GM21576 (cell line): ENCODE results near the gene IAH1.
"Not testable (repeated sequence)": the region's sequence is repeated elsewhere in the genome, so short reads cannot be mapped to it uniquely, and the experiment has no call there.

Source experiments
- ATAC-seq: cut with Tn5 transposase; IDR thresholded peaks from one replicate; pipeline ENCODE4 v1.9.1; 2021; ENCODE audit warnings: mild to moderate bottlenecking, moderate library complexity; ENCODE audit not compliant: unreplicated experiment

IAH1 gene

DNA sequence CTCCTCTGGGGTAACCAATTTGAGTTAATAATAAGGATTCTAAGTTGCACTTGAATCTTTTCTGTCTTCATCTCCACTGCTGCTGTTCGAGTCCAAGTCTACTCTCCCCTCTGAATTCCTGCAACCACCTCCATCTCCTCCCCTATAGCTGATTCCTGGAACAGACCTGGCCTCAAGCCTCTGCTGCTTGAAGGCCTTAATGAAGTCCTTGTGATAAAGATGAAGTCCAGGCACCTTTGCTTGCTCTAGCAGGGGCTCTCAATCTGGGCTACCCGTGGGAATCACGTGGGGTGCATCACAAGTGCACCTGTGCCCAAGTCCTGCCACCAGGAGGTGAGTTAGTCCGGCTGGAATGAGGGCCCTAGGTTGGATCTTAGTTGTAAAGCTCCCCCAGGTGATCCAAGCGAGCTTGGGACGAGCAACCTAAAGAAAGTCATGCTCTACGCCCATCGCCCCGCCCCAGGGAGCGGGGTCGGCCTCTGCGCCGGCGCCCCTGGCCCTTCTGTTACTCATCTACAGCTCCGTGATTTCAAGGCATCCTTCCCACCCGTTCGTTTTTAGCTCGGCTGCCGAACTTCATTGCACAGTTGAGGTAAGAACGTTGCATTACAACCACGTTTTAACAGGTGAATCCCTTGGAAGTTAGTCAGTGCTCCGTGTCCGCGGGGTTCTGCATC, 905 bp upstream of the IAH1 start:
- ATAC-seq: no peak

DNA sequence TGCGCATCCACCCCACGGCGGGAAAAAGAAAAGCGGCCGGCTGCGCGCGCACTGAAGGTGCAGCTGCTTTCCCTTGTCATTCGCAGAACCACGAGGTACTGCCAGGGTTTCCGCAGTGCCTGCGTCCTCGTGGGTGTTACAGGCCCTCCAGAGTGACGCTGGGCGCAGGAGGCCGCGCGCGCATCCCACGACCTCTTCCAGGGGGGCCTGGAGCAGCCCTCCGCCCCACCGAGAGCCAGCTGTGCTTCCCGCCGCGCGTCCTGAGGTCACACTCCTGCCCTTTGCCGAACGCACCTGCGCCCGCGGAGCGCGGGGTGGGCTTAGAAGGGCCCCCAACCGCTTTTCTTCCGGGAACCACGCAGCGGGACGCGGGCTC, 378 bp upstream of the IAH1 start:
- peak; percentile 10 for ATAC-seq

DNA sequence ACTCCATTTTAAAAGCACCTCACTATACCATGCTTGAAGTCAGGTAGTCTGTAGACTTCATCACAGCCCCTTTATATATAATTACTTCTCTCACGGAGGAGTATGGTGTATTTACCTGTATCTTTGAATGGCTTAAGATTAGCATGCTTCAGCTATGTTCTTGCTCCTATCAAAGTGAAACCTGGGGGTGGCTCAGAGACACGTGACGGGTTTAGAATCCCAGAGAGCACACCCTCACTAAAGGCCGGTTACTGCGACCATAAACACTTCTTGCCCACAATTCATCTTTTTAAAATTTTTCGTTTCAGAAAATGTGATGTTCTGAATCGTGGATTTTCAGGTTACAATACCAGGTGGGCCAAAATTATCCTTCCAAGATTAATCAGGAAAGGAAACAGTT, 3.6 kb downstream of the IAH1 start:
- ATAC-seq: no peak

DNA sequence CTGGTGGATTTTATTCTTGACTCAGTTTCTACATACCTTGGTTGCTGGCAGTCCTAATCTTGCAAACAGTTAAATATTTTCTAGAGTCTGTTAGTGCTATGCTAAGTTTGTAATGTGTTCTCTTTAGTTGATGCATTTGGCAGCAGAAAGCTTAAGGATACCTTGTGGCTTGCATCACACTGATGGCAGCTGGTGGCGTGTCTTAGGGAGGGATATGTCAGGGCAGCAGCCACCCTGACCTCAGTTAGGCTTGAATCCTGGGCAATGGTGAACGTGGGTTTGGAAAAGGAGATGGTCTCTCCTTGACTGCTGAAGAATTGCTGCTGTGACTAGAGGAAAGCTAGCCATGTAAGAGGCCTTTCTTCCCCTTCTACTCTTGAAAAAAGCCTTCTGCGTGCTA, 4.2 kb downstream of the IAH1 start:
- no peak for ATAC-seq

DNA sequence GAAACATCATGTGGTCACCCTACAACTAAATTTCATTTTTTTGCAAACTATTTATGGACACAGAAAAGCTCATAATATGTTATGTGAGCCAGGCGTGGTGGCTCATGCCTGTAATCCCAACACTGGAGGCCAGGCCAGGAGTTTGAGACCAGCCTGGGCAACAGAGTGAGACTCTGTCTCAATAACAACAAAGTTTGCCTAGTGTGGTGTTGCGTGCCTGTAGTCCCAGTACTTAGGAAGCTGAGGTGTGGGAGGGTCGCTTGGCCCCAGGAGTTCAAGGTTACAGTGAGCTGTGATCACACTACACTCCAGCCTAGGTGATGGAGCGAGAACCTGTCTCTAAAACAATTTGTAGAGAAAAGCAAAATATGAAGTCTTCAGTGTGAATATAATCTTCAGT, 5.8 kb downstream of the IAH1 start:
- ATAC-seq: no peak

DNA sequence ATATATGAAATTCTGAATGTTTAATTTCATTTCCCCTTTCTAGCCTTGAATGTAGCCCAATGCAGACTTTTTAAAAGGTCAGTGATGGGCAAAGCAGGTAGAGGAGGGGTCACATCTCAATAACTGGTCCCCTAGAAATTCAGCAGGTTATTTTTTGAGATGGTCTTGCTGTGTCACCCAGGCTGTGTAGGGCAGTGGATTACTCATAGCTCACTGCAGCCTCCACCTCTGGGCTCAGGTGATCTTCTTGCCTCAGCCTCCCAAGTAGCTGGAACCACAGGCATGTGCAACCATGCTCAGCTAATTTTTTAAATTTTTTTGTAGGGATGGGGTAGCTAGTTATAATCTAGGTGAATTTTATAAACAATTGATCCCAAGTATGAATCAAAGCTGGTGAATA, 8.8 kb downstream of the IAH1 start:
- no peak for ATAC-seq

DNA sequence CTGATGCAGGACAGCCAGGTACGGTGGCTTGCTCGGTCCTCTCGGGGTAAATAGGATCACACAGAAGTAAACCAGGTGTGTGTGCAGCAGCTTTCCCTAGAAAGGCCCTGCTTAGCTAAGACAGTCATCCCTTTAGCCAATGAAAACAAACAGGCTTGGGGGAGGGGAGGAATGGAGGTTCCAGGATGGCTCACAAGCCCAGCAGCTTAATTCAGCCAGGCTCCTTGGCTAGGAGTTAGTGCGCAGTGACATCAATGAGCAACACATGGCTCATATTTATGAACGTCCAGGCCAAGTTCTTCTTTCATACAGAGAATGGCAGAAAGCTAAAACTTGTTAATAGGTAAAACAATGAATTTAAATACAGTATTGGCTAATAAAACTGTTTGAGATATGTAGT, 10.2 kb downstream of the IAH1 start:
- no peak for ATAC-seq

DNA sequence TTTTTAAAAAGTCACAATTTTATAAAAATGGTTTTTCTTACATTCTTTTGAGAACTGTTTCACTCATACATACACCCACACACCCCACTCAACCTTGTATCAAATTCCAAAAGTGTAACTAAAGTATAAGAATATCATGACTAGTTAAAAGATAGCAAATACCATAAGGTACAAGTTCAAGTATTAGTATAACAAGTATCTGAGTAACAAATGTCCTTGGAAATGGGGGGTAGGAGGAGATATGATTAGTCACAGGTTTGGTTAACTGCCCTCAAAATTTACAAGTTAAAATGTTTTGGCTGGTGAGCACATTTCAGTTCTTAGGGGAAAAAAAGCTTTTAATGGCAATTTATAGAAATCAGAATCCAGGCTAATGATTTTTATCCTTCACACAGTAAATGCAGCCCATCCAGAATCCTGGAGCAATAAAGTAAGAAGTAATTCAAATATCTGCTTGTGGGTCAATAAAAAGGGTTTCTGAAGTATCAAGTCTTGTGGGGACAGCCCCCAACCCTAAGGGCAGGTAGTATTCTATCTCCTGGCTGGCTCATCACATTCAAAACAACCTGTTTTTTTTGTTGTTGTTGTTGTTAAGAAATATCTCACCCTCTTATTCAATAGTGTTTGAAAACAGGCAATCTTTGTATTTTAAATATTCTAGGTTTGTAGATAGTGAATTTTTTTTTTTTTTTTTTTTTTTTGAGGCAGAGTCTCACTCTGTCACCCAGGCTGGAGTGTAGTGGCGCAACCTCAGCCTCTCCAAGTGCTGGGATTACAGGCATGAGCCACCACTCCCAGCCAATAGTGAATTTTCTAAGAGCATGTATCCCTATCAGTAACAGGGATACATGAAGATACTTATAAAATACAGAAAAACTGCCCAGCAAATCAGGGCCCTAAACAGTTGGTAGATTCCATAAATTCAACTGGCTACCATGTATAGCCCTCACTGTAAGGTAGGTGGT, 14.5 kb downstream of the IAH1 start:
- no peak for ATAC-seq

DNA sequence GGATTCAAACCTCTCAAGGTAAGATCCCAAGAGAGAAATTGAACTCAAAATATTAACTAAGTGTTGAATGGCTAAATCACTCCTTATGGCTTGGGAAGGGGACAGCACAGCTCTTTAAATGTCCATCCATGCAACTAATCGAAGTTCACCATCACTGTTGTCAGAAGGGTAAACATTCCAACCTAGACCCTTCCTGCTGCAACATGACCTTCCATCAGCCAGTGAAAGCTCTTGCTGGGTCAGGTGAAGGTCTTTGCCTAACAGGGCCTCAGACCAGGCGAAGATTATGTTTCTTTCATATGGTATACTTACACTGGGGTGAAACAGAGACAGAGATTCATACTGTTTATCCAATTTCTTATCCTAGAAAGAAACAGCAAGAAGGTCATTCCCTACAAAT, 16.4 kb downstream of the IAH1 start:
- no peak for ATAC-seq

DNA sequence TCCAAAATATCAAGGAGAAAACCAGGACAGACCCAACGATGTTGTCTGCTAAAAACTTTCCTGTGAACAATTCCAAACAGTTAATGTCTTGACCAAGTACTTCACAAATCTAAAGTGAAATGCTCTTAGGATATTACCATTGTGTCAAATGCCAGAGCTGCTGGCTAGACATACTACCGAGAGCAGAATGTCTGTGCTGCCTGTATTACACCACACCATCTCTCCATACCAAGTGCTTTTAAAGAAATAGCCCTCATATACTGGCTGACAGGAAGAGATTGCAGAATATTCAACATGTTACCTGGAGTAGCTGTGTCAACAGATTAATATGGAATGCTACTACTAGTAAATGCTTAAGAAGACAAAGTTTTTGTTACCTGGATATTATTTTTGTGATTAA, 18.6 kb downstream of the IAH1 start:
- ATAC-seq: no peak

DNA sequence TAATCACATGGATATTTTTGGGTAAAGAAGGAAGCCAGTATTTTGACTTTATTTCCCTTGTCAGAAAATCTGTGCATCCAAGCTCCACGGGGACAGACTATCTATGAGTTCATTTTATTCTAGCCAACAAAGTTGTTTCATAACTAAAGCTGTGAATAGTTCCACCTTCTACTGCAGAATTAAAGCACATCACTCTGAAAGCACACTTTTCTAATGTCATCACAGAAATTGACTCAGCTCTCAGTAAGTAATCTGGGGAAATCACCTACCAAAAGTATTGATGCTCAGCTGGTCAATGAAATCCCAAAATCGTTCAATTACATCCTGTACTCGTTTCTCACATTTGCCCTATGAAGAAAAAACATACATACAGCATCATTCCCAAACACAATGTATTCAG, 19.1 kb downstream of the IAH1 start:
- ATAC-seq: no peak

DNA sequence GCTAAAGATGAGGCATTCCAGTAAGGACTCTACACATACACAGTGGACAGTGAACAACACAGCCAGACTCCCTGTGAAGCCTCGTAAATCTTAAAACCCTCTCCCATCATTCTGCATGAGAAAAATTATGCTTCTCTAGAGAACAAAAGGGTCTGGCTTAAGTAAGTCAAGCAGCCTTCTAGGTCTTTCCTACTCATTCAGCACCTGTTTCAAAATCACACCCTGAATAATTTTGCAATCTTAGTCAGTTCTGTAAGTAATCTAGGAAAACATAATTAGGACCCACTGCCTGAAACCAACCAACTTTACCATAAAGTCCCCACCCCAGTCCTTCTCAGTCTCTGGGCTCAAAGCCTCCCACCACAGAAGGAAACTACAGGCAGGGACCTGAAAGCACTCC, 19.7 kb downstream of the IAH1 start:
- ATAC-seq: no peak

DNA sequence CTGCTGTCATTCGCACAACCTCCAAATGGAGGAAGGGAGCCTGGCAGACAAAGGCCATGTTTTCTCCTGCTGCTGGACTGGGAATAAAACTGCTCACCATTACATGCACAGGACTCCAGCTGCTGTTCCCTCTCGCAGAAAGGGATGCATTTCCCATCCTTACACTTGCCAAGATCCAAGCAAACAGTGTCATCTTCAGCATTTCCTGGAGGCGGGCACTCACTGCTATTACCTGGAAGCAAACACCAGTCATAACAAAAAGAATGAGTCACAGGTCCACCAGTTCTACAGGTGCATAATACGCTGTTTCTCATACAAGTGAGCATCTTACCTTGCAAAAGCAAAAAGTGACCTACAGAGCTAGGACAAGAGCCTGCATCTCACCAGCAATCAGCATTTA, 22.7 kb downstream of the IAH1 start:
- ATAC-seq: no peak

DNA sequence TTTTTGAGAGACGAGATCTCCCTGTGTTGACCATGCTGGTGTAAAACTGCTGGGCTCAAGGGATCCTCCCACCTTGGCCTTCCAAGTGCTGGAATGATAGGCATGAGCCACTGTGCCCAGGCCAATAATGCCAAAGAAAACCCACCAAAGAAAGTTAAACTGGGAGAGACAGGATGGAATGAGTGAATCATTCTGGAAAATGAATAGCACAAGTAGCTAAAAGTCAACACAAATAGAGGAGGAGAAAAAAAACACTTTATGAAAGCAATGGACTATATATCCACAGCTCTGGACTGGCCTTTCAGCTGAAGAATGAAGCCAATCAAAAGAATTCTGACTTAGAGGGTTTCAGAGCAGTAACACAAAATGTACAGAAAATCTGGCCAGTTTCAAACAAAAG, 23.9 kb downstream of the IAH1 start:
- no peak for ATAC-seq

DNA sequence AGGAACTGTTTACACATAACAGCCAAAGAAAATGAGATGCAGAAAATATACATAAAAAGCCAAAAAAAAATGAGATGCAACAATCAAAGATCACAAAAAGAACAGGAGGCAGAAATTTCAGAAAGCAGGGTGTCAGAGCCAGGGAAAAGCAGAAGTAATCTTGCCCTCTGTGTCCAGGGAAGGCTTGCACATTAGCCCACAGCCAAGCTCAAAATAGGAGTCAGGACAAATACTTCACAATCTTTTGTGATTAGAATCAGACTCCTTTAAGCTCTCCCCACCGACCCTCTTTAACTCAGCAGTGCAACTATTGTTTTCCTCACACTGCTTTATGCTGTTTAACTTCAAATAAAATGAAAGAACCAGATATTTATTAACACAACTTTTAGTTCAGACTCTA, 34.6 kb downstream of the IAH1 start:
- no peak for ATAC-seq

DNA sequence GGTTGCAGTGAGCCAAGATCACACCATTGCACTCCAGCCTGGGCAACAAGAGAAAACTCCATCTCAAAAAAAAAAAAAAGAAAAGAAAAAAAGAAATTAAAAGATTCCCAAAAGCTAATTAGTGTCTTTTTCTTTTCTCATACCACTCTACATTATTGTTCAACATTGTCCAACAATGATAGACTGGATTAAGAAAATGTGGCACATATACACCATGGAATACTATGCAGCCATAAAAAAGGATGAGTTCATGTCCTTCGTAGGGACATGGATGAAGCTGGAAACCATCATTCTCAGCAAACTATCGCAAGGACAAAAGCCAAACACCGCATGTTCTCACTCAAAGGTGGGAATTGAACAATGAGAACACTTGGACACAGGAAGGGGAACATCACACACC, 39.6 kb downstream of the IAH1 start:
- ATAC-seq: not testable (repeated sequence)

DNA sequence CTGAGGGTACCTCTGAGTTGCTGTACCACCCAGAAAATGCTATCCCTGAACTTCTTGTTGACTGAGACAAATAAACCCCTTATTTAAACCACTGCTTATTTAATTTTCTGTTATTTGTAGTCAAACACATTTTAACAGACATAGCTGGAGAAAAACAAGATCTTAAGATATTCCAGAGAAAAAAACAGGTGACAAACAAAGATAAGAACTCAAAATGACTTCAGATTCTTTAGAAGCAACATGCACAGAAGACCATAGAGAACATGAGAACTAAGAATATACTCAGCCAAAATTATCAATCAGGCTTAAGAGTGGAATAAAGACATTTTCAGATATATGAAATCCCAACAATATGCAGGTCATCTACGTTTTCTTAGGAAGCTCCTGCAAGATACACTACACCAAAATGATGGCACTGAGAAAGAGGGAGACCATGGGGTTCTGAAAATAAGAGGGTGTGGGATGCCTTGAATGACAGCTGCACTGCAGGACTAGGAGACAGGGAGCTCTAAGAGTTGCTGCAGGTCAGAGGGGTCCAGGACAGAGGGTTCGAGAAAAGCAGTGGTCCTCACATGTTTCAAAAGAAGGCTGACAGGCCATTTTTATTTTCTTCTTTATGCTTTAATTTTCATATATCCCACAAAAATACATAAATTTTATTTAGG, 42.9 kb downstream of the IAH1 start:
- ATAC-seq: no peak

DNA sequence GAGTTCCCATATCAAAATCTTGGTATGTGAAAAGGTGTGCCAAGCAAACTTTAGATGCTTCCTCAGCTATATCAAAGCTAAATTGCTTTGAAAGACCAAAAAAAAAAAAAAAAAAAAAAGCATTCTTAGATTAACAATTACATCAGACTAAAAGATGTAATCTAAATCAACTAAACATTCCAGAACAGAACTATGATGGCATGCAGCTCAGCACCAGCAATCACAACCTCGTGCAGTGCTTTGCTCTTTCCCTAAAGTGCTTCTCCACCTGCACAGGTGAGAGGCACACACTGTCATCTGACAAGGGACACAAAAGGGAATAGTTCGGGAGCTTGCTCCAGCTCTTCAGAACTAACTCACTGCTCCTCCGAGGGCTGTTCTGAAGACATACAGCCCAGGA, 43.8 kb downstream of the IAH1 start:
- no peak for ATAC-seq

DNA sequence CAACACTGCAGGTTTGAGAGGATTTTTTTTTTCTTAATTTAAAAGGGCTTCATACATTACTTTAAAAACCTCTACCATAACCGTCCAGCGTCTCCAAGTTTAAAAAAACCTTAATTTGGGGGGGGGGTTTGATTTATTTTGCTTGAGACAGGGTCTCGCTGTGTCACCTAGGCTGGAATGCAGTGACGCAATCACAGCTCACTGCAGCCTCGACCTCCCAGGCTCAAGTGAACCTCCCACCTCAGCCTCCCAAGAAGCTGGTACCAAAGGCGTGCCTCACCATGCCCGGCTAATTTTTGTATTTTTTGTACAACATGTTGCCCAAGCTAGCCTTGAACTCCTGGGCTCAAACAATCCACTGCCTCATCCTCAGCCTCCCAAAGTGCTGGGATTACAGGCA, 44.4 kb downstream of the IAH1 start:
- no peak for ATAC-seq

DNA sequence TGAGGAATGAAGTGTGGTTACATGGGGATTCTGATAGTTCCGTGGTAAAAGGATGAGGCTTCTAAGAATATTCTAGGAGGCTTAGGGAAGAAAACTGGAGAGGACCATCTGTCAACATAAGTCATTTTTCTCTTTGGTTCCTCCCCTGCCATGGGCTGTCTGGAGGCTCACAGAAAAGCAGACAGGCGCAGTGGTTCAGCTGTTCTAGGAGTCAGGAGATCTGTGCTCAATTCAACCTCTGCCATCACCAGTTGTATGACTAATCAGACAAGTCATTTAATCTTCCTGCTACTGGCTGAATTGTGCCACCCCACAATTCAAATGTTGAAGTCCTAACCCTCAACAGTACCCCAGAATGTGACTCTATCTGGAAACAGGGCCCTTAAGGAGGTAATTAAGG, 44.9 kb downstream of the IAH1 start:
- ATAC-seq: no peak

DNA sequence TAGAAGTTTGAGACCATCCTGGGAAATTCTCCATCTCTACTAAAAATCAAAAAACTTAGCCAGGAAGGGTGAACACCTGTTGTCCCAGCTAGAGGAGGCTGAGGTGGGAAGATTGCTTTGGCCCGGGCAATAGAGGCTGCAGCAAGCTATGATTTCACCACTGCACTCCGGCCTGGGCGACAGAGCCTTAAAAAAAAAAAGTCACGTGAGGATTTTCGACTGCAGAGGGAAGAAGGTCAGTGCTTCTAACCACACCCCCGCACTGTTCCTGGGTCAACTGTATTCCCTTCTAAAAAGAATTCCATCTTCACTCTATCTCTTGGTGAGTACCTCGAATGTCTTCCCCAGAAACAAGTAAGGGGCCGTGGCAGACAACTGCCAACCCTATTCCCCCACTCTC, 49.9 kb downstream of the IAH1 start:
- no peak for ATAC-seq

DNA sequence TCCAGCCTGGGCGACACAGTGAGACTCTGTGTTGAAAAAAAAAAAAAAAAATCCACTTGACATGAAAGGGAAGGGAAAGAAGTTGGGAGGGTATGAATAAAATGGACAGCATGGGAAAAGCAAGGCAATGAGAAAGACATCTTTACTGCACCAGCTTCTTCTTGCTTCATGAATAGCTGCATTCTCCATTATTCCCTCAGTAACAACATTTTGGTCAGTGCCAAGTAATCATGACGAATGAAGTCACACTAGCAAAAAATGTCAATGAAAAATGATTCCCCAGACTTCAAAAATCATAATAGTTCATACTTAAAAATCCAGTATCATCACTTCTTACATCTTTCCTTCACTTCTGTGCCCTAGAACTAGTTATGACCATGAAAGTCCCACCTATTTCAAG, 50.9 kb downstream of the IAH1 start:
- no peak for ATAC-seq
